H1 (cell line): ENCODE measurements around the gene ACTG1. TPM values are rescaled to one million over a fixed set of nuclear protein-coding genes. Genes with fewer than 3 reads are reported as not detected.

Experiments
- CBX8 ChIP-seq: fragments of 300-800, 300-1000 bp; sonication (generic); IDR thresholded peaks from 2 replicates; pipeline ENCODE4 v1.7.1; 2016; ENCODE audit warnings: low read depth, low read length, borderline replicate concordance
- CTBP2 ChIP-seq: IDR thresholded peaks from 2 replicates; pipeline ENCODE4 v1.7.0; 2011; ENCODE audit warnings: borderline replicate concordance, mild to moderate bottlenecking, moderate library complexity, mixed read lengths, low read length; ENCODE audit not compliant: insufficient read depth, insufficient read length
- EZH2 ChIP-seq: fragments of 200-600 bp; sonication (generic); IDR thresholded peaks from 2 replicates; pipeline ENCODE4 v1.7.1; 2012; ENCODE audit warnings: low read depth, mild to moderate bottlenecking, moderate library complexity, low read length, inconsistent platforms; ENCODE audit not compliant: severe bottlenecking
- JUND ChIP-seq: IDR thresholded peaks from 2 replicates; pipeline ENCODE4 v1.6.1; 2011; ENCODE audit warnings: mild to moderate bottlenecking, improper control_type of control experiment, low read length
- KDM5A ChIP-seq: fragments of 200-600 bp; IDR thresholded peaks from 2 replicates; pipeline ENCODE4 v1.7.1; 2012; ENCODE audit warnings: mild to moderate bottlenecking, low read length, inconsistent platforms, mixed read lengths
- POLR2A ChIP-seq, 2 experiments: IDR thresholded peaks; 1 replicate in 1 of 2; 2 replicates in 1 of 2; pipeline ENCODE4 v1.6.1; 2011; ENCODE audit warnings: low read depth in 2 of 2, low read length in 2 of 2, mild to moderate bottlenecking in 2 of 2; ENCODE audit errors: control extremely low read depth in 1 of 2
- RBBP5 ChIP-seq: IDR thresholded peaks from 2 replicates; pipeline ENCODE4 v1.7.1; 2012; ENCODE audit warnings: low read depth, mild to moderate bottlenecking, inconsistent platforms, low read length, moderate library complexity, borderline replicate concordance
- TAF7 ChIP-seq: optimal IDR thresholded peaks from 2 replicates; pipeline ENCODE3; 2011; ENCODE audit warnings: low read depth, mild to moderate bottlenecking, inconsistent platforms, low read length, moderate library complexity, borderline replicate concordance
- polyA plus RNA-seq, 7 experiments: library from polyadenylated mRNA; depleted of rRNA in 3 of 7; stranded (reverse) in 5 of 7; unstranded in 2 of 7; fragments of >200 nt in 5 of 7; fragments of 200-250 nt in 2 of 7; gene quantifications; 1 replicate in 5 of 7; 2 replicates in 1 of 7; 4 replicates in 1 of 7; pipeline versions ENCODE4 v1.2.1 to v1.2.3, GENCODE V29; 2011 to 2013; ENCODE audit warnings: missing spikeins in 2 of 7, mixed read lengths in 2 of 7
- total RNA-seq: library from RNA; stranded (reverse); fragmentation: NEBNext Ultra II Directional; extraction: Animal tissue kit (Norgen Biotek cat#: 25700); gene quantifications from 2 replicates; pipeline ENCODE4 v1.2.1, GENCODE V29; 2021

The ACTG1 gene
- total and polyA plus RNA-seq, 2 of the 8 experiments (the other 6 are each of a cell fraction or from before 2014, with no cell fraction given): 3,535 to 5,010 TPM

DNA sequence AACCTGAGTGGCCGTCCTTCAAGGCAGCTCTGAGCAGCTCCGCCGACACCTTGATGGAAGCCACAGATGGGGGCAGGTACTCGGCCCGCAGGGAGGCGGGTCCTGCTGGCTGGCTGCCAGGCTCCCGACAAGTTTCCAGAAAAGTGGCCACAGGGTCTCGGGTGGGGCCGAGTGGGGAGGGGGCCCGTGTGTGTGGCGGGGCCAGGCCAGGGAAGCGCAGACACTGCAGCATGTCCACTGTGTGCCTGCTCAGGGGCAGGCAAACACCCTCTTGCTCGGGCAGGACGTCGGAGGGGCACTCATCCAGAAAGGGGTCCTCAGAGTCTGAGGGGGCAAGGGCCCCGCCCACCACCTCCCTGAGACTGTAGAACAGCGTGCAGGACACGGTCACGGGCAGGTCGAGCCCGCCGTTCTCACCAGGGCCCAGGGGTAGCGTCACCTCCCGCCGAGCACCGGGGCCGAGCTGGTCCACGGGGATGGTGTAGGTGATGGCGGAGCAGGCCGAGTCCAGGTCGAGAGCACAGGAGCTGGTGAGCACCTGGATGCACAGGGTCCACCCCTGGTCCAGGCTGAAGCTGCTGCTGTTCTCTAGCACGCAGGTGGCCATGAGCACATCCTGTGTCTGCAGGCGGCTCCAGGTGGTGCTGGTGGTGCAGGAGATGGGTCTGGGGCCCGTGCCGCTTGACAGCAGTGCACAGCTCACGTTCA is 34.5 kb upstream of the ACTG1 start (continued):
- no peak for TF ChIP-seq CTBP2
- TF ChIP-seq TAF7: no peak
- no peak for TF ChIP-seq KDM5A
- no peak for TF ChIP-seq POLR2A (IDR thresholded peaks at IDR 0.05; ENCODE audit: control extremely low read depth in 1 of 2, low read depth in 2 of 2, low read length in 2 of 2)
- no peak for TF ChIP-seq JUND
- TF ChIP-seq RBBP5: no peak
- TF ChIP-seq CBX8: no peak
- TF ChIP-seq EZH2: no peak
